ENCODE measurements around the gene UBN1.

The UBN1 gene

GRCh38 chr16:4813251-4814003 lies 33.9 kb upstream of the UBN1 start:
- H3K4me1 ChIP-seq (ENCODE audit: control insufficient read depth in 1 of 2, insufficient read depth in 1 of 2, low read depth in 1 of 2, low read length in 1 of 2): no peaks in the 10 kb centered on the region
- no peak overlapping the region for H3K4me3 ChIP-seq (ENCODE audit: low read depth in 1 of 2, low read length in 1 of 2)
- H3K27ac ChIP-seq: no peak overlapping the region
- H3K27me3 ChIP-seq: no peaks in the 10 kb centered on the region
- H3K9me3 ChIP-seq: no peaks in the 10 kb centered on the region
- H3K36me3 ChIP-seq: peaks cover 100% of the 10 kb centered on the region
- TF ChIP-seq CTCF (IDR thresholded peaks at IDR 0.05): no peak

- Histone ChIP-seq H3K4me3 (ENCODE audit: low read depth in 1 of 2, low read length in 1 of 2) (no peak overlapping the region), H3K27me3 (no peaks in the 10 kb centered on the region), H3K9me3 (no peaks in the 10 kb centered on the region), H3K4me1 (ENCODE audit: control insufficient read depth in 1 of 2, insufficient read depth in 1 of 2, low read depth in 1 of 2, low read length in 1 of 2) (no peaks in the 10 kb centered on the region), H3K36me3 (peaks cover 100% of the 10 kb centered on the region), H3K27ac (no peak overlapping the region)
- TF ChIP-seq CTCF (IDR thresholded peaks at IDR 0.05): no peak
Measured at GRCh38 chr16:4814046-4814445, 33.2 kb upstream of the UBN1 start.

- Histone ChIP-seq H3K4me1 (ENCODE audit: control insufficient read depth in 1 of 2, insufficient read depth in 1 of 2, low read depth in 1 of 2, low read length in 1 of 2) (no peaks in the 10 kb centered on the region), H3K27ac (no peak overlapping the region), H3K36me3 (peaks cover 100% of the 10 kb centered on the region), H3K9me3 (no peaks in the 10 kb centered on the region), H3K27me3 (no peaks in the 10 kb centered on the region), H3K4me3 (ENCODE audit: low read depth in 1 of 2, low read length in 1 of 2) (no peak overlapping the region)
- TF ChIP-seq CTCF (IDR thresholded peaks at IDR 0.05): no peak
Measured at GRCh38 chr16:4814542-4815173, 32.6 kb upstream of the UBN1 start.

- H3K27ac ChIP-seq: no peak overlapping the region
- TF ChIP-seq CTCF (IDR thresholded peaks at IDR 0.05): no peak
- H3K4me3 ChIP-seq (ENCODE audit: low read depth in 1 of 2, low read length in 1 of 2): no peak overlapping the region
- no peaks in the 10 kb centered on the region for H3K9me3 ChIP-seq
- H3K27me3 ChIP-seq: no peaks in the 10 kb centered on the region
- peaks cover 99% of the 10 kb centered on the region for H3K36me3 ChIP-seq
- no peaks in the 10 kb centered on the region for H3K4me1 ChIP-seq (ENCODE audit: control insufficient read depth in 1 of 2, insufficient read depth in 1 of 2, low read depth in 1 of 2, low read length in 1 of 2)
Measured at GRCh38 chr16:4820652-4821051, 26.6 kb upstream of the UBN1 start.

DNA sequence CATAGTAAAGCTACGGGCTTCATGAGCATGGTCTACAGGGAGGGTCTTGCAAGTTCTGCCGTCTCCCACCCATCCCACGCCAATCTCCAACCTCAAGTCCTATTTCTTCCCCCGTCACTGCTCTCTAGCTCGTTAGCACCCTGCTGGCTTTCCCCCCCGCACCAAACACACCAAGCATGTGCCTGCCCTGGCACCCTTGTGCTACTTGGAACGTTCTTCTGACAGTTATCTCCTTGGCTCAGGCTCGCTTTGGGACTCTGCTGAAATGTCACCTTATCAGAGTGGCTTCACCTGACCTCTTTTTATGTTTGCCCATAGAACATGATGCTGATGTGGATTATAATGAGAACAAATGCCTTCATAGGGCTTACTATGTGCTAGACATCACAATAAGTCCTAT lies 22.1 kb upstream of the UBN1 start:
- no peaks in the 10 kb centered on the region for H3K27me3 ChIP-seq
- H3K27ac ChIP-seq: no peak overlapping the region
- no peak overlapping the region for H3K4me3 ChIP-seq (ENCODE audit: low read depth in 1 of 2, low read length in 1 of 2)
- no peaks in the 10 kb centered on the region for H3K9me3 ChIP-seq
- TF ChIP-seq CTCF (IDR thresholded peaks at IDR 0.05): no peak
- H3K36me3 ChIP-seq: peaks cover 99% of the 10 kb centered on the region
- H3K4me1 ChIP-seq (ENCODE audit: control insufficient read depth in 1 of 2, insufficient read depth in 1 of 2, low read depth in 1 of 2, low read length in 1 of 2): no peaks in the 10 kb centered on the region
